LNCaP clone FGC (cell line): ENCODE data around the gene FGF21.

Experiments
- DNase-seq: peaks from one replicate; pipeline ENCODE4 v3.0.0-alpha.2; 2011; ENCODE audit warnings: low read depth
- H3K4me3 ChIP-seq: 2 replicates; pipeline ENCODE4 v1.5.1; 2011; ENCODE audit warnings: mild to moderate bottlenecking, low read depth, low read length, control low read depth
- TF ChIP-seq, protein P1 (sequence below): IDR thresholded peaks from 2 replicates; pipeline ENCODE4 v1.5.1; 2012; ENCODE audit warnings: mild to moderate bottlenecking; ENCODE audit not compliant: control insufficient read depth, insufficient read depth; ENCODE audit errors: extremely low read depth

Gene FGF21

DNA sequence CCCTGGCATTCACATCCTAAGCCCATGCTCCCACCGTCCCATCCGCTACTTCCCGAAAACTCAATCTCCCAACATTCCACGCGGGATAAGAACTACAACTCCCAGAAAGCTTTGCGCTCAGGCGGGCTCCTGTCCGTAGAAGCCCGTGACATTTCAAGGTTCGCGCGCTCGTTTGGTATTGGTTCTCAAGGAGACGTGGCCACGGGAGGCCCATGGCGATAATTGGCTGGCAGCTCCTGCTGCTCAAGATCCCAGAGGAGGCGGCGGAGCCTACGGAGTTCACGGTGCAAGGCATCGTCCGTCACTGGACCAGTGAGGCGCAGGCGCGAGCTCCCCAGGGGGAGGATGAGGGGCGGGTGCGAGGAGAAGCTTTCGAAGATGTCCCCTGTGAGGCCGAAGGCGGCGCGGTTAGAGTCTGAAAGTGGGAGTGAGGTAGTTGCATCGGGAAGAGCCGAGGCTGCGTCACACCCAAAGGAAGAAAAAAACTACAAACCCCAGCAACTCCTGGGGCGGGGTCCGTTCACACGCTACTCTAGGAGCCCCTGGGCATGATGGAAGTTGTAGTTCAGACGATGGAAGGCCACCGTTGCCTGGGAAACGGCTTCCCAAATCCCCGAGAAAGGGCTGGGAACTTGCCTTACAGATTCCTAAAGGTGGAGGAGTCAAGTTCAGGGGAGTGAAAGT, 34.6 kb upstream of the FGF21 start:
- peak overlapping the region; percentile 57 for H3K4me3 ChIP-seq
- DNase-seq = peak; percentile 91
- TF ChIP-seq, protein P1, sequence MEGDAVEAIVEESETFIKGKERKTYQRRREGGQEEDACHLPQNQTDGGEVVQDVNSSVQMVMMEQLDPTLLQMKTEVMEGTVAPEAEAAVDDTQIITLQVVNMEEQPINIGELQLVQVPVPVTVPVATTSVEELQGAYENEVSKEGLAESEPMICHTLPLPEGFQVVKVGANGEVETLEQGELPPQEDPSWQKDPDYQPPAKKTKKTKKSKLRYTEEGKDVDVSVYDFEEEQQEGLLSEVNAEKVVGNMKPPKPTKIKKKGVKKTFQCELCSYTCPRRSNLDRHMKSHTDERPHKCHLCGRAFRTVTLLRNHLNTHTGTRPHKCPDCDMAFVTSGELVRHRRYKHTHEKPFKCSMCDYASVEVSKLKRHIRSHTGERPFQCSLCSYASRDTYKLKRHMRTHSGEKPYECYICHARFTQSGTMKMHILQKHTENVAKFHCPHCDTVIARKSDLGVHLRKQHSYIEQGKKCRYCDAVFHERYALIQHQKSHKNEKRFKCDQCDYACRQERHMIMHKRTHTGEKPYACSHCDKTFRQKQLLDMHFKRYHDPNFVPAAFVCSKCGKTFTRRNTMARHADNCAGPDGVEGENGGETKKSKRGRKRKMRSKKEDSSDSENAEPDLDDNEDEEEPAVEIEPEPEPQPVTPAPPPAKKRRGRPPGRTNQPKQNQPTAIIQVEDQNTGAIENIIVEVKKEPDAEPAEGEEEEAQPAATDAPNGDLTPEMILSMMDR = no peak

DNA sequence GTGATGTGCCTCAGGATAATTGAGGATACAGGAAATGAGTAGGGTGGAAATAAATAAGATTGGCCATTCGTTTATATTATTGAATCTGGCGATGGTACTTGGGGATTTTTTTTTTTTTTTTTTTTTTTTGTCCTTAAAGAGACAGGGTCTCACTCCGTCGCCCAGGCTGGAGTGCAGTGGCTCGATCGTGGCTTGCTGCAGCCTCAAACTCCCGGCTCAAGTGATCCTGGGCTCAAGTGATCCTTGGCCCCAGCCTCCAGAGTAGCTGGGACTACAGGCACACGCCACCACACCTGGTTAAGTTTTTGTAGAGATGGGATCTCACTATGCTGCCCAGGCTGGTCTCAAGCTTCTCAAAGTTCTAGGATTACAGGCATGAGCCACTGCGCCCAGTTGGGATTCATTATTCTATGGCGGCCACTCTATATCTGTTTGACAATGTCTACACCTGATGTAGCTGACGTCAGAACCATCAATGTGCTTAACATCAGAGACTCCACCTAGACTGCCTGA, 33.1 kb upstream of the FGF21 start:
- TF ChIP-seq, protein P1 = no peak
- no peak for DNase-seq
- no peak overlapping the region for H3K4me3 ChIP-seq

DNA sequence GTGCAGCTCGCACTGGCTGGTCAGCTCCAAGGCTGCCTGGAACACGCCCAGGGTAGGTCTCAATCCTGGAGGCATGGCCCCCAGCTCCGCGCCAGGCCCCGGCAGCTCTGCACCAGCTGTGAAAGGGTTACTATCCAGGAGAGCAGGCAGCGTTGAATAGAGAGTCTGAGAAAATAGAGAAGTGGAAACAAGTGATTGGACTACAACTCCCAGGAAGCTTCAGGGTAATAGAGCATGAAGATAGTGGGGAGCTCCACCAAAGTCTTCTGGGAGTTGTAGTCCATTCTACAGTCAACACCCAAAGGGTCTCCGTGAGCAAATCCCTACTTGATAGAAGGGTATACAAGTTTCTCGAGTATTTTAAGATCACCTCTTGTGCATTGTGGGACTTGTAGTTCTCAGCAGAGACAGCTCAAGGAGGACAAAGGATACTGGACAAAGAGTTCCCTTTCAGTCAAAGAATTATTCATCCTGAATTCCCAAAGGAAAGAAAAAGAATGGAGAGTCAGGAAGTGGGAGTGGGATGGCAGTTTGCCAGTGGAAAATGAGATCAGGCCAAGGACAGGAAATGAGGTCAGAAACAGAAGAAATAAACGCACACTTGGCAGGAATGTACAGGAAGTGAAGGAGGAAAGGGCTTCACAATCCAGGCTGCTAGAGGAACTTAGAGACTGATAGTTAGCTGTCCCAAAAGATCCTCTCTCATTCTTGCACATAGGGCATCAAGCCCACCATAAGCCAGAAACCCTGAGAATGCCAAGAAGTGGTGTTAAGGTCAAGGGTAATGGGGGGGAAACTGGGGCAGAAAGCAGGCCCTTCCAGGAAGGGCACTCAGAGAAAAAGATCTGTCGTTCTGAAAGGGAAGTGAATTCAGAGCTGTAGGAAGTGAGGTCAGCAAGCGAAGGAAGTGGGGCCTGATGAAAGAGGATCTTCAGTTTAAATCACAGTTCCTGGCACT, 30.2 kb upstream of the FGF21 start:
- H3K4me3 ChIP-seq = no peak overlapping the region
- DNase-seq = no peak
- TF ChIP-seq, protein P1 = no peak

DNA sequence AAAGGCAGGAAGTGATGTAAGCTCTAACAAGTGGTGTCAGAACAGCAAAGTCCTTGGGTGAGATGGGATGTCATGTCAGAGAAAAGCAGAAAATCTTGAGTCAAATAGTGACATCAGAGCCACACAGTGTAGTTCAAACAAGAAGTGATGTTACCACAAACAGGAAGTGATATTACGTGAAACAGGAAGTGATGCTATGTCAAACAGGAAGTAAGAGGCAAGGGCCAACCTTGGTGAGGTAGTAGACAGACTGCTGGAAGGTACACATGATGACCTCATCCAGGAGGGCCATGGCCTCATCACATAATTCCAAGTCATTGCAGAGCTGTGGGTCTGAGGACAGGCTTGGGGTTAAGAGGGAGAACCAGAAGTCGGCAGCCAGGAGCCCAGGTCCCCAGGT, 28.8 kb upstream of the FGF21 start:
- H3K4me3 ChIP-seq = no peak overlapping the region
- no peak for DNase-seq
- TF ChIP-seq, protein P1 = no peak

DNA sequence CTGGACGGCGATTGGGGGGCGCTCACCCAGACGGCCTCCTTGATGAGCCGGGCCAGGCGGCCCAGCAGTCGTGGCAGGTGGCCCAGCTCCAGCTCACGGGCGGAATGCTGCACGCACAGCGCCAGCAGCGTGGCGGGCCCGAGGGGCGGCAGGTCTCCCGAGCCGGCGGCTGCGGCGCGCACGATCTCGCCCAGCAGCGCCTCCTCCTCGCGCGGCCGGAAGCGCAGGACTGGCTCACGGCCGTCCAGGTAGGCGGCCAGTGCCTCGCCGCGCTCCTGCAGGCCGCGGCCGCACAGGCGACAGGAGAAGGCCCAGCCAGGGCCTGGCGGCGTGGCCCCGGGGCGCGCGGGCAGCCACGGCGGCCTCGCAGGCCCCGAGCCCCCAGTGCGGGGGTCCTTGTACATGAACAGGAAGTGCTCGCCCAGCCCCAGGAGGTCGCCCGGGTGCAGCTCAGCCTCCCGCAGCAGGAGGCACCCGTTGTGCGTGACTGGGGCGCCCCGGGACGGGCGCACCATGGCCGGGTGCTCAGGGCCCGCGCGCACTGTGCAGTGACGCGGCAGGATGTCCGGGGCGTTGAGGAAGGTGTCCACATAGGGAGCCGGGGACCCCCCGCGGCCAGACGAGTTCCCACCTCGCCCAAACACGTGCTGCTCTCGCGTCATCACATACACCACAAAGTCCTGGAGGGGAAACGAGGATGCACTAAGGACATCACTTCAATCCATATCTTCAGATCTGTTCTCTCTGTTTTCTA, 26.2 kb upstream of the FGF21 start:
- no peak overlapping the region for H3K4me3 ChIP-seq
- DNase-seq = no peak
- TF ChIP-seq, protein P1 = no peak

DNA sequence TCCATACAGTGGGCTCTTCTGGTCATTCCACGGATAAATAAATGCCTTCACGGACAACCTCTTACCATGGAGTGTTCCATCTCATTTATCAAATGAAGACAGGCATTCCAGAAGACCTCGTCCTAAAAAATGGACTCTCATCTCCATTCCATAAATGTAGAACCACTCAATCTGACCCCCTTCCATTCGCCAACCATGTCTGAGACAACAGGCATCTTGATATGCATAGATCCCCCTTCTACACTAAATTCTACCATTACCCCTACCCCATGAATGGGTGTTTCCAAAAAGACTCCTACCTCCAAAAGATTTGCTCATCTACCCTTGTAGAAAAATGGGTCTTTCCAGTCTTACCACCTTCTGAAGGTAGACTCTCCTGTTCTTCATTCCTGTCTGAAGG, 23.9 kb upstream of the FGF21 start:
- H3K4me3 ChIP-seq = no peak overlapping the region
- DNase-seq = no peak
- TF ChIP-seq, protein P1 = no peak
